NCI-H1417 treated with DMSO at 0.1 percent for 48 hours (cell line): Measurements from ENCODE around the gene TPSG1.
A peak's percentile ranks its signal among the peaks of the same experiment; 100 is the strongest.
"Not testable (repeated sequence)": the region's sequence is repeated elsewhere in the genome, so short reads cannot be mapped to it uniquely, and the experiment has no call there.

Experiments
- DNase-seq: peaks from one replicate; lab custom pipeline; 2025; lab: John Stamatoyannopoulos, UW

Gene TPSG1

GRCh38 chr16:1194665-1195392 lies 30.2 kb downstream of the TPSG1 start:
- no peak for DNase-seq

GRCh38 chr16:1193825-1194581 lies 31.1 kb downstream of the TPSG1 start:
- DNase-seq: no peak

- DNase-seq: peak; percentile 86
These were observed 31.8 kb downstream of the TPSG1 start for GRCh38 chr16:1193143-1193824.

GRCh38 chr16:1192384-1193073 lies 32.5 kb downstream of the TPSG1 start:
- DNase-seq: no peak

GRCh38 chr16:1190789-1191188 lies 34.3 kb downstream of the TPSG1 start:
- not testable (repeated sequence) for DNase-seq

GRCh38 chr16:1189455-1189854 lies 35.6 kb downstream of the TPSG1 start:
- DNase-seq: no peak

GRCh38 chr16:1188432-1189189 lies 36.5 kb downstream of the TPSG1 start:
- no peak for DNase-seq

GRCh38 chr16:1185460-1186207 lies 39.4 kb downstream of the TPSG1 start:
- not testable (repeated sequence) for DNase-seq

GRCh38 chr16:1184980-1185379 lies 40.1 kb downstream of the TPSG1 start:
- DNase-seq: no peak

GRCh38 chr16:1184156-1184868 lies 40.8 kb downstream of the TPSG1 start:
- DNase-seq: no peak

- DNase-seq: peak; percentile 31
These were observed 41.8 kb downstream of the TPSG1 start for GRCh38 chr16:1182950-1183907.

- DNase-seq: no peak
These were observed 42.8 kb downstream of the TPSG1 start for GRCh38 chr16:1182316-1182671.

GRCh38 chr16:1181404-1182315 lies 43.4 kb downstream of the TPSG1 start:
- DNase-seq: no peak

GRCh38 chr16:1180549-1181403 lies 44.3 kb downstream of the TPSG1 start:
- no peak for DNase-seq

- DNase-seq: no peak
These were observed 46.7 kb downstream of the TPSG1 start for GRCh38 chr16:1178295-1178910.

GRCh38 chr16:1177750-1178149 lies 47.3 kb downstream of the TPSG1 start:
- no peak for DNase-seq

GRCh38 chr16:1177053-1177452 lies 48.0 kb downstream of the TPSG1 start:
- DNase-seq: no peak
